NCI-H460 (cell line): ENCODE results near the gene LLGL1. TPM values are rescaled to one million over a fixed set of nuclear protein-coding genes. Genes with fewer than 3 reads are reported as not detected.
"Not testable (repeated sequence)": the region's sequence is repeated elsewhere in the genome, so short reads cannot be mapped to it uniquely, and the experiment has no call there.

Experiments
- DNase-seq: peaks from one replicate; pipeline ENCODE4 v3.0.0-alpha.2; 2016; ENCODE audit warnings: low read depth; ENCODE audit errors: extremely low read depth
- total RNA-seq: library from RNA; depleted of rRNA; stranded (reverse); fragments of >200 nt; shearing (Covaris generic); gene quantifications from 2 replicates; pipeline ENCODE4 v1.2.3, GENCODE V29; 2014

Gene LLGL1
- total RNA-seq, 1 experiment from 2014 or later = 11.9 TPM

DNA sequence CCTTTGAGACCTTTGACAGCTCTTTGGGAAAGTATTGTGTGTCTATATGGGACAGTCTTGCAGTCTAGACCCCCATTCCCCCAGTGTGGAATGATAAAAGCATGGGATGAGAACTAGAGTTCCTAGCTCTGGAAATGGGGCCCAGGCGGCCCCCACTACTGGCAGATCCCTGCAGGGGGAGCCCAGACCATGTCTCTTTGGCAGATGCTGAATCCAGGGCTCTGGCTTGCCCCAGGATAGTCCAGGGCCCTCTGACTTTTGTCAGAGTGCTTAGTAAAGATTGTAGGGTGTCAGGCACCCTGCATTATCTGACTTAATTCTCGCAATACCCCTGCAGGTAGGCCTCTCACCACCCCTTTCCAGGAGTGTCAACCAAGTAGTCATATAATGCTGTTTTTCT lies 33.5 kb upstream of the LLGL1 start:
- no peak for DNase-seq

DNA sequence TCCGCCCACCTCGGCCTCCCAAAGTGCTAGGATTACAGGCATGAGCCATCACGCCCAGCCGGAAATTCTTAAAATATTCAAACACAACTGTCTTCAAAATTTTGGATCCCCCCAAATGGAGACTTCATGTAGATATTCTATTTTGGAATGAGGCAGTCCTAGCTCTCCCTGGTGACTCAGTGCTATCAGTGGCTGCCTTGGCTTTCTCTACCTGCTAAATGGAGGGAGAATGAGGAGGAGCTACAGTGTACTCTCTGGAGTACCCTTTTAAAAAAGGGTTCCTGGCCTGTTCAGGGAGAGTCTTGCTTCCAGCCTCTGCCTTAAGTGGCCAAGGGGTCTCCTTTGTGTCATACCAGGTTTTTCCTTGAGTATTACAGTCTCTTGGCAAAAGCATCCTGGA lies 31.0 kb upstream of the LLGL1 start:
- DNase-seq = no peak

DNA sequence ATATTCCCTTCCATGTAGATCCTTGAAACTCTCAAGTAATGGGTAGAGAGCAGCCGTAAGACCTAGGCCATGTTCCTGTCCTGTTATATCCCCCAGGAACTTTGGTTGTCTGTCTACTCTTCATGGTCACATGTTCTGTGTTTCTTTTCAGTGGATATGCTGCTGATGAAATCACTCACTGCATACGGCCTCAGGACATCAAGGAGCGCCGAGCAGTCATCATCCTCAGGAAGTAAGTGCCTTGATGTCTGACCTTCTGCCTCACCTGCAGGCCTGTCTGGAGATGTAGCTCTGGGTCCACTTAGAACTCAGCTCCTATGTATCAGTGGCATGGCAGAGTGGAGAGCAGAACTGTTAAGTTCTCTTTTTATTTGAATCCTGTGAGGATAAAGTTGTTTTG lies 30.6 kb upstream of the LLGL1 start:
- no peak for DNase-seq

DNA sequence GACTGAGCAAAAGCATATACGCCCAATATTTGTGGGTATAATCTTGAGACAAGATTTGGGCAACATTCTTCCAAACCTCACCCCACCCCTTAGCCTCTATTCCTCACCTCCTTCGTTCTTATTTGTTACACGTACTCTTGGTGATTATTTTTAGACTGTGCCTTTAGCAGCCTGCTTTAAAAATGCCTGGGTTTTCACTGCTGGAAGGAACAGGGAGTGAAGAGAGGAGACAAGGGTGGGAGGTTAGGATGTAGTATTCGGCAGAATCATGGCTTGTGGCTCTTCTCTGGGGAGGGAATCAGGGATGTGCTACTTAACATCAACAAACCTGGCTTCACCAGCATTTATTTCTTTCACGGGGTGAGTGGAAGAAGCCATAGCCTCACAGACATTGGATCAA lies 30.2 kb upstream of the LLGL1 start:
- DNase-seq = no peak

DNA sequence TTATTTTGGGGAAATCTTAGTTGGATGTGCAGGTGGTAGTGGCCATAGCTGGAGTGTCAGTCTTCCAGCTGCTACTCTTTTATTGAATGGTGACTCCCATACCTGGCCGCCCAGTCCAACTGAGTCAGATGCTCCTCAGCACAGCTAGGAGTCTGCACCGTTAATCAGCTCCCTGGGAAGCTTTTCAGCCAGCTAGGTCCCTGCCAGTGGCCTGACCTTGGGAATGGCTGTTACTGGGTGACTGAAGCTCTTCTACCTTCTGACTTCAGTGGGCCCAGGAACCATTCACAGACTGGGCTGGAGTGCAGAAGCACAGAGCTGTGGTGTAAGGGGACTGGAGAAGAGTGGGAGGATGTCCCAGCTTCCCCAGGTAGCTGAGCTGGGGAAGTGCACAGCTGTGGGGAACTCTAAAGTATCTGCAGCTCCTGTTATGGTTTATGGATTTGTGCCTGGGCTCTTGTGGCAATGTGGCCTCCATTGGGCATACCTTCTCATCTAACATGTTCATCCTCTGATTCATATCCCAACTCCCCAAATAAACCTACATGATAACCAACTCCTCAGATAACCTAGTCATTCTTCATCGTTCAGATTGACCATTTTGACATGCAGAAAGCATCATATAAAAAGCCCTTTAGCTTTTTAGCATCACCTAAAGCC lies 27.8 kb upstream of the LLGL1 start:
- no peak for DNase-seq

DNA sequence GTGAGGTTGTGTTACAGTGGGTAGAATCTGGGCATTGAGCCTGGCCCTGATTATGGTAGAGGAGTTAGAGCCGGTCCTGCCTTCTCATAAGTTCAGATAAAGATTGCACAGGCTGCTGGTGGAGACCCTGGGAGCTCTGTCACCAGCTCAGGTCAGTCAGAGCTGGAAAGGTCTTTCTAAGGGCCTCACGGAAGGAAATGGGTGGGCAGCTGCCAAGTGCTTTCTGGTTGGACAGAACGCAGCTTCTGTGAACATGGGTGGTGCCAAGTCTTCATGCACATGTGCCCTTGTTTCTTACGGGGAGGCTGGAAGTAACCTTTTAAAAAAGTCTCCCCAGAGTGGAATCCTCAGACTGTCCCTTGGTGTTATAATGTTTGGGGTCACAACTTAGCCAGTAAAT lies 26.9 kb upstream of the LLGL1 start:
- no peak for DNase-seq

DNA sequence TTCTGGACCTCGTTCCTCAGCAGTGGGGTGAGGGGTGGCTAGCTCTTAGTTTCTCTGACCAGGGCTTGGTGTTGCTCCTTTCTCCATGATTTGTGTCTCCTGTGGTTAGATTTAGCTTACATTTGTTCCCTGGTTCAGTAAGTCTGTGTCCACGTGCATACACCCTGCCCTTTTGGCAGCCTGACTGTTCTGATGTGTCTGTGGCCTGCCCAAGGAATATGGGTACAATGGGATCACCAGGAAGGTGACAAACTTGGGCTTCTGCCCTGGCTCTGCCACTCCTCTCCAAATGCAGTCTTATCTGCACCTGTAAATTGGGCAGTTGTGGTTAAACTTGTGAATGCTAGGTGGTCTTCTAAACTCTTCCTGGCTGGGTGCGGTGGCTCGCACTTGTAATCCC lies 24.3 kb upstream of the LLGL1 start:
- no peak for DNase-seq

DNA sequence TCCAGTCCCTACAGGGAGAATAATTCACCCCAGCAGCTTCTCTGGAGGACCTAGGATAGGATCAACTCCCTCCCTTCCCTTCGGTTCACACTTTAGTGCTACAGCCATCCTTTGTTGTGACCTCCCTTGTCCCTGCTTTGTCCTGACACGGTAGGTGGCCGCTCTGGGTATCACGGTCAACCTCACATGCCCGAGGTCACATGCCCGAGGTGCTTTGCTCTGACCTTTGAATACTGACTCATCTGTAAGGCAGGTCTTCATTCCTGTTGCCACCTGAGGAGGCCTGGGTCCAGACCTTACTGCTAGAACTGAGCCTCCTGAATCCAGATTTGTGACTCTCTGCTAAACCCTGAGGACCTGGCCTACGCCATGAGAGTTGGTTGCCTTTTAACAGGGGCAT lies 22.1 kb upstream of the LLGL1 start:
- DNase-seq = no peak

DNA sequence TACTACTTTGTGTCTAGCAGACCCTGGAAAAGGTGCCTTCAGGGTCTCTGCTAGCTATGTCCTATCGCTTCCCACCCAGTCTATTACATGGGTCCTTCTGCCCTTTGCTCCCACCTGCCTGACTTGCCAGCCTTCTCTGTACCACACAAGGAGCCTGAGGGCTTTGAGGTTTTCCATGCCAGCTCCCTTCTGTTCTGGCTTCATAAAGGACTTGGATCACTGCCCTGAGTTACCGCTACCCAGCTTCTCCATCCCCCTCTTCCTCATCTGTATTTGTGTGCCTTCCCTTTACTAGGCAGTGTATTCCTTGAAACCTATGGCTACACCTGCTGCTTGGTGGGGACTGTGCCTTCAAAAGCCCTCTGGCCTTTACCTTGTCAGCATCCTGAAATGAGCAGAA lies 19.6 kb upstream of the LLGL1 start:
- no peak for DNase-seq

DNA sequence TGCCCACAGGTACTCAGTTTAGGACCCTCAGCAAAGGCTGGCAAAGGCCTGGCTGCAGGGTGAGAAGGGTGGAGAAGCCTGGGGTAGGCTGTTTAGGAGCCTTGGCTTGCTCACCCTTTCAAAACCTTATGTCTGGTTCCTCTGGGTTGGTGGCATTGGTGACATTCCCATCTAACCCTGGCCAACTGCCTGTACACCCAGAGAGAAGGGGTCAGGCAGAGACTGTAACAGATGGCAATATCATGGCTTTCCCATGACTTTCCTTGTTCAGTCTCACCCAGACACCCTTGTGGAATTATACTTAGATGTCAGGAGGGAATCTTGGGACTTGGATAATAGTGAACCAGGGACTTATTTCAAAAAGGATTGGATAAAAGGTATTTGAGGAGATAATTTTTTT lies 18.5 kb upstream of the LLGL1 start:
- no peak for DNase-seq

DNA sequence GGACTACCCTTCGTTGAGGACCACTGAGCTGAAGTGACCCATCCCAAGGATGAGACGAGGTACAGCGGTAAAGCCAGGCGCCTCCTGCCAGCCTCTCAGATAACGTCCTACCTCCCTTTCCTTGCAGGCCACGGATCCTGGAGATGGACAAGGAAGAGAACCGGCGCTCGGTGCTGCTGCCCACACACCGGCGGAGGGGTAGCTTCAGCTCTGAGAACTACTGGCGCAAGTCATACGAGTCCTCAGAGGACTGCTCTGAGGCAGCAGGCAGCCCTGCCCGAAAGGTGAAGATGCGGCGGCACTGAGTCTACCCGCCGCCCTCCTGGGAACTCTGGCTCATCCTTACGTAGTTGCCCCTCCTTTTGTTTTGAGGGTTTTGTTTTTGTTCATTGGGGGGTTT lies 17.3 kb upstream of the LLGL1 start:
- DNase-seq = no peak

DNA sequence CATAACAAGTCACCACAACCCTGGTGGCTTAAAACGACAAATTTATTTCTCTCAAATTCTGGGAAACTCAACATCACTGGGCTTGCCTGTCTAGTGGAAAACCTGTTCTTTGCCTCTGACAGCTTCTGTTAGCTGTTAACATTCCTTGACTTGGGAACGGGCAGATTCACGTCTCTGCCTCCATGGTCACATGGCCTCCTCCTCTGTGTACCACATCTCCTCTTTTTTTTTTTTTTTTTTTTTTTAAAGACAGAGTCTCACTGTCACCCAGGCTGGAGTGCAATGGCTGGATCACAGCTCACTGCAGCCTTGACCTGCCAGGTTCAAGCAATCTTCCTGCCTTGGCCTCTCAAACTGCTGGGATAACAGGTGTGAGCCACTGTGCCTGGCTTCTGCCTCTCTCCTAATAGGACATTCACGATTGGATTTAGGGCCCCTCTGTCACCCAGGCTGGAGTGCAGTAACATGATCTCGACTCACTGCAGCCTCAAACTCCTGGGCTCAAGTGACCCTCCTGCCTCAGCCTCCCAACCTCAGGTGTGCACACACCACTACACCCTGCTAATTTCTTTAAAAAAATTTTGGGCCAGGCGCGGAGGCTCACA lies 11.7 kb upstream of the LLGL1 start:
- DNase-seq = no peak

DNA sequence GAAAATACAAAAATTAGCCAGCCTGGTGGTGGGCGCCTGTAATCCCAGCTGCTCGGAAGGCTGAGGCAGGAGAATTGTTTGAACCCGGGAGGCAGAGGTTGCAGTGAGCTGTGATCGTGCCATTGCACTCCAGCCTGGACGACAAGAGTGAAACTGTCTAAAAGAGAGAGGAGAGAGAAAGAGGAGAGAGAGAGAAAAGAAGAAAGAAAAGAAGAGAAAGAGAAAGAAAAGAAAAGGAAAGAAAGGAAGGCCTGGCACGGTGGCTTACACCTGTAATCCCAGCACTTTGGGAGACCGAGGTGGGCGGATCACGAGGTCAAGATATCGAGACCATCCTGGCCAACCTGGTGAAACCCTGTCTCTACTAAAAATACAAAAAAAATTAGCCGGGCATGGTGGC lies 8.5 kb upstream of the LLGL1 start:
- not testable (repeated sequence) for DNase-seq

DNA sequence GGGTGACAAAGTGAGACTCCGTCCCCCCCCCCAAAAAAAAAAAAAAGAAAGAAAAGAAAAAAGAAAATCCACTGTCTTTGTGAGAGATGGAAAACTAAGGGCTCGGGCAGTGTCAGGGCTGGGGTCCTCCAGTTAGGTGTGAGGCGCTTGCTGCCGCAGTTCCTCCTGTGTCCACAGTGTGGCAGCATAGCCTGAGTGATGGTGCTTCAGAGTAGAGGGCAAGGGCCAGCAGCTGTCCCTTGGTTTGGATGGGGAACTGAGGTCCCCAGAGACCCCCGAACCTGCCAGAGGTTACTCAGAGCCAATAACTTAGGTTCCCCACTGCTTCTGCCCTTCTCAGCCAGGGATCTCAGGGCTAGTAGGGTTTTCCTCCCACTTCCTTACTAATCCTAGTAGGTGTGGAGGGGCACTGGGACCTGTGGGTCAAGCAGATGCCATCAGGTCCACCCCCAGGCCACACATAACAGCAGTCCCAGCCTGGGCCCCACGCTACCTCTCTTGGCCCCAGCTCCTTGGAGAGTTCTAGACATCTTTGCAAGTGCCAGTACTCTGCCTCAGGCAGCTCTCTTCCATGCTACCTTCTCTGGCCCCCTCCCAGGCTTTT lies 7.9 kb upstream of the LLGL1 start:
- peak; percentile 71 for DNase-seq

DNA sequence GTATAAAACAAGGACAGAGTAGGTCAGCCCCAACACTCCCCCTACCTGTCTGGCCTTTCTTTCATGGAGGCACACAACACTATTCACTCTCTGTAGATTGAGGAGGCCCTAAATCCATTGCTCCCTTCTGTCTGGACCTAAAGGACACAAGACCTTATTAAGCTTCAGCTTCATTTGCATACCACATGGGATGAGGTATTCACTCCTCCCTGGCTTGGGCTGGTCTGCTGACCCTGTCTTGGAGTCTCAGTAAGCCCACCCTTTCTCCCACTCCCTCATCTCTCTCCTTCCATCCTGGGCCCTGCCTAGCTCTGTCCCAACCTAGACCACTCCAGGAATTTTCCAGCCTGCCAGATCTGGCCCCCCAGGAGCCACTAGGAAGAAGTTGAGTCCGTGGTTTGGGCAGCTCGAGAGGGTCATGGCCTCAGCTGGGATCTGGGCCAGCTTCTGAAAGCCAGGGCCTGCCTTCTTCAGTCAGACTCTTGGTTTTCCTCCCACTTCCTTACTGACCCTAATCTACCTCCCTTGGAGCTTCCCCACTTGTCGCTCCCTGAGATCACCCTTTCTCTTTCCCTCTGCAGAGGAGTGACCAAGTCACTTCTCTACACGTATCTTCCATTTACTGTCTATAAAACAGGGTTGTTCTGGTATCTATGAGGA lies 6.5 kb upstream of the LLGL1 start:
- DNase-seq = no peak

DNA sequence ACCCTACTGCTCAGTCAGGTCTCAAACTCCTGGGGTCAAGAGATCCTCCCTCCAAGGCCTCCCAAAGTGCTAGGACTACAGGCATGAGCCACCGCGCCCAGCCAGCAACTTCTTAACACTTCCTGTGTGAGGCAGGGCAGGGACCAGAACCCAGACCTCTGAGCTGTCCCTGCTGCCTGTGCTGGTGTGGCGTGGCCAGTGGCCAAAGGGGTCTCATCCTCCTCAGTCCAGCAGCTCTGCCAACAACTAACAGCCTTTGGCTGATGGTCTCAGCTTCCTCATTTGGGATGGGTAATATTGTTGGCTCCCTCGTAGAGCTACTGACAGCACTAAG lies 1.4 kb upstream of the LLGL1 start:
- DNase-seq = no peak

DNA sequence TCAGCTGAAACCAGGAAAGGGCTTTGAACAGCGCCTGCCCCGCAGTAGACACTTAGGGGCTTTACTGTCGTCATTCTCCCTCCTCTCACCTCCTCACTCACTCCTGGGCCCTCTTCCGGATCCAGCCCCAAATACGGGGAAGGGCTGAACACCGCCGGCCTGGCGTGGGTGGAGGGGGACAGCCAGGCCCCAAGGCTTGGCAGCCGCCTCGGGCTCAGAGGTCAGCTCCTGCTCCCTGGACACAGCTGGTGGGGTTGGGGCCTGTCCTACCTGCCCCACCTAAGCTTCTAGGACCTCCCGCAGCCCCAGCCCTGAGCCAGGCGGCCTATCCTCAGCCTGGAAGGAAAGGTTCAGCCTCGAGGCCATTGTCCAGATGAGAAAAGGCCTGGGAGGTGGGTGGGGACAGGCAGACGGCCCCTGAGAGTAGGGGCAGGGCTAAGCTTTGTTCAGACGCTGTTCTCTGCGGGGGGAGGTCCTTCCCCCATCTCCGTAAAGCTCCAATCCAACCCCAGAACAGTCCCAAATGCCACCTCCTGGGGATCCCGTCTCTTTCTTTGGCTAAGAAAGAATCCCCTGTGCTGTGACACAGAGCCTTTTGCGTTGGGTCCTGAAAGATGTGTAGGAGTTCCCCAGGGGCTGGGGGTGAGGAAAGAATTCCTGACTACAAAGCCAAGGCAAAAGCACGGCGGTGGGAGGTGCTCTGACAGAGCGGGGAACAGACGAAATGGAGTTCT lies 881 bp upstream of the LLGL1 start:
- DNase-seq = no peak

DNA sequence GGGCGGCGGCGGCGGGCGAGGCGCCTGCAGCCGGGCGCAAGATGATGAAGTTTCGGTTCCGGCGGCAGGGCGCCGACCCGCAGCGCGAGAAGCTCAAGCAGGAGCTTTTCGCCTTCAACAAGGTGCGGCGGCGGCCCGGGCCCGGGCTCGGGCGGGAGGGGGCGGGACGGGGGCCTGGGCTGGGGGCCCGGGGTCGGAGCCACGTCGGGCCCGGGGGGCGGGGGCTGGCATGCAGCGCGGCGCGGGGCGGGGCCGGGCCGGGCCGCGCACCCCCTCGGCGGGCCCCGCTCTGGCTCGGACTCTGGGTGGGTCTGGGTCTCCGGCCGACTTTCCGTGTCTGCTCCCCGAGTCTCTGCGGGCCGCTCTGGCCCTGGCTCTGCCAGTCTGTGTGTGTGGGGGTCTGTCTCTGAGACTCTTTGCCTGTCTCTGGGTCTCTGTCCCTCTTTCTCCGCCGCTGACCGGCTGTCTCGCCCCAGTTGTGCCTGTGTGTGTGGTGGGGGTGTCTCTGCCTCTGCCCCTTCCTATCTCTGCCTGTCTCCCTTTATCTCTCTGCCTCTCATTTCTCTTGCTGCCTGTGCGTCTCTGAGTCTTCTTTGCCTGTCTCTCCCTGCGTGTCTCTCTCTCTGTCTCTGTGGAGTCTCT lies 328 bp downstream of the LLGL1 start:
- no peak for DNase-seq

DNA sequence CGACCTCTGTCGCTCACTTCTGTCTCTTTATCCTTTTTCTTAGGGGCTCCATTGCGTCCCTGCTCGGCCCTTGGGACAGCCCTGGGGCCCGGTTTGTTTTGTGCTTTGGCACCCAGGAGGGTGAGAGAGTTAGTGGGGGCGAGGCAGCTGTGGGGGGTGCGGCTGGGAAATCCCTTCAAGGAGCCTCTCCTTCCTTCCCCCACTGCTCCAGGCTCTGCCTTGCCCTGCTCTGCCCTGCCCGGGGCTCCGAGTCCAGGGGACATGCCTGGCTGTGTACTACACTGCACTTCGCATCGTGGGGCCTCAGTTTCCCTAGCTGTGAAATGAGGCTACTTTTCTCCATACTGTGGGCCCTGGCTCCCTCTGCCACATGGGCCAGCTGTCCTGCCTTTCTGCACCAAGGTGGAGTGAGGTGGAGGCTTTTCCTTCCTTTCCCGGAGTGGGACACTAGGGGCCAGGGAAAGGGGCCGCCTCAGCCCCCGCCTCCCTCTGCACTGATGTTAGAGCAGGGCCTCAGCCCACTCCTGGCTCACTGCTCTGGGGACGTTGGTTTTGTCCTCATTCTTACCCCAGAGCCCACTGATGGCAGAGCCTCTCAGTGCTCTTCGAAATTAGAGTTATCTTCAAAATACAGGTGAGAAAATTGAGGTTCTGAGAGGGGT lies 980 bp downstream of the LLGL1 start:
- no peak for DNase-seq

DNA sequence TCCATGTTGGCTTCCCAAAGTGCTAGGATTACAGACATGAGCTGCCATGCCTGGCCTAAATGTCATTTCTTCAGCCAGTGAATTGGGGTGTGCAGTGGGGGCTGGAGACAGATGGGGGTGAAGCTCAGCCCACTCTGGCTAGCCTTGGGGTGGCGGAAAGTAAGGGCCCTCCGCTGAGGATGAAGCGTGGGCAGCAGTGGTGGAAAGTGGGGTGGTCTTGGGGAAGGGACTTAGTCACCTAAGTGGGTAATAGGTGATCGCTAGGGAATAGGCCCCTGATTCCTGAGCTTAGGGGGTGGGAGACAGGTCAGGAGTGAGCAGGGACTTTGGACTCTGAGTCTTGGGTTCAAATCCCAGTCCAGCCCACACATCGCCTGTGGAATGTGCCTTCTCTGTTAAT lies 2.2 kb downstream of the LLGL1 start:
- no peak for DNase-seq
